Astrocyte (in vitro differentiated cells and primary cell): Measurements from ENCODE around the gene CCDC141. TPM values are rescaled to one million over a fixed set of nuclear protein-coding genes. Genes with fewer than 3 reads are reported as not detected.

ENCODE experiments used
- DNase-seq: peaks from one replicate; pipeline ENCODE4 v3.0.0-alpha.2; 2010; ENCODE audit warnings: low read depth
- FAIRE-seq: peaks from 2 replicates; lab custom pipeline; 2011; peaks lifted over from hg19 to GRCh38; lab: Jason Lieb, UNC
- H2AFZ ChIP-seq: 2 replicates; pipeline ENCODE4 v1.6.0; 2012; ENCODE audit warnings: low read depth, low read length, inconsistent platforms
- H3K27ac ChIP-seq: 2 replicates; pipeline ENCODE4 v1.5.1; 2011; ENCODE audit warnings: low read depth, low read length, inconsistent platforms
- H3K27me3 ChIP-seq: 2 replicates; pipeline ENCODE4 v1.6.0; 2011; ENCODE audit warnings: low read length, inconsistent platforms; ENCODE audit not compliant: insufficient read depth
- H3K36me3 ChIP-seq: 2 replicates; pipeline ENCODE4 v1.5.1; 2011; ENCODE audit warnings: low read length, inconsistent platforms; ENCODE audit not compliant: insufficient read depth
- H3K4me1 ChIP-seq: 2 replicates; pipeline ENCODE4 v1.5.1; 2011; ENCODE audit warnings: low read length, inconsistent platforms; ENCODE audit not compliant: insufficient read depth
- H3K4me2 ChIP-seq: 2 replicates; pipeline ENCODE4 v1.6.0; 2012; ENCODE audit warnings: low read length, inconsistent platforms
- H3K4me3 ChIP-seq: 2 replicates; pipeline ENCODE4 v1.5.1; 2011; ENCODE audit warnings: low read depth, mild to moderate bottlenecking, low read length, inconsistent platforms; ENCODE audit not compliant: insufficient read depth
- H3K79me2 ChIP-seq: 2 replicates; pipeline ENCODE4 v1.6.0; 2012; ENCODE audit warnings: mild to moderate bottlenecking, low read length, inconsistent platforms; ENCODE audit not compliant: insufficient read depth
- H3K9ac ChIP-seq: 2 replicates; pipeline ENCODE4 v1.6.0; 2012; ENCODE audit warnings: mild to moderate bottlenecking, low read length, inconsistent platforms
- H3K9me3 ChIP-seq: 2 replicates; pipeline ENCODE4 v1.5.1; 2012; ENCODE audit warnings: low read depth, mild to moderate bottlenecking, low read length, inconsistent platforms; ENCODE audit not compliant: insufficient read depth
- H4K20me1 ChIP-seq: 2 replicates; pipeline ENCODE4 v1.6.0; 2012; ENCODE audit warnings: low read length, inconsistent platforms; ENCODE audit not compliant: insufficient read depth
- H3K27ac Mint-ChIP-seq: one replicate; pipeline ENCODE4 v1.8.0; 2021; ENCODE audit warnings: mild to moderate bottlenecking, mixed read lengths; ENCODE audit not compliant: unreplicated experiment
- H3K27me3 Mint-ChIP-seq: one replicate; pipeline ENCODE4 v1.8.0; 2021; ENCODE audit warnings: low read depth, mixed read lengths; ENCODE audit not compliant: unreplicated experiment
- H3K36me3 Mint-ChIP-seq: one replicate; pipeline ENCODE4 v1.8.0; 2021; ENCODE audit warnings: low read depth, mixed read lengths; ENCODE audit not compliant: unreplicated experiment
- H3K4me1 Mint-ChIP-seq: one replicate; pipeline ENCODE4 v1.8.0; 2021; ENCODE audit warnings: low read depth, mixed read lengths; ENCODE audit not compliant: unreplicated experiment
- H3K4me3 Mint-ChIP-seq: one replicate; pipeline ENCODE4 v1.8.0; 2021; ENCODE audit warnings: mild to moderate bottlenecking, moderate library complexity, mixed read lengths; ENCODE audit not compliant: unreplicated experiment
- H3K9me3 Mint-ChIP-seq: one replicate; pipeline ENCODE4 v1.8.0; 2021; ENCODE audit warnings: mild to moderate bottlenecking, mixed read lengths; ENCODE audit not compliant: unreplicated experiment
- EZH2 ChIP-seq: IDR thresholded peaks from 2 replicates; pipeline ENCODE4 v1.6.1; 2012; ENCODE audit warnings: mild to moderate bottlenecking, low read length, inconsistent platforms; ENCODE audit not compliant: insufficient read depth
- total RNA-seq: library from RNA; stranded (reverse); gene quantifications from 2 replicates; pipeline ENCODE4 v1.2.1, GENCODE V29; 2021
- TF ChIP-seq, protein P1 (sequence below): IDR thresholded peaks from 2 replicates; pipeline ENCODE4 v1.5.1; 2011; ENCODE audit warnings: low read depth, mild to moderate bottlenecking, inconsistent platforms, low read length, moderate library complexity; ENCODE audit not compliant: insufficient read depth

The CCDC141 gene
- total RNA-seq, 1 donor from 2014 or later = 0.18 TPM

DNA sequence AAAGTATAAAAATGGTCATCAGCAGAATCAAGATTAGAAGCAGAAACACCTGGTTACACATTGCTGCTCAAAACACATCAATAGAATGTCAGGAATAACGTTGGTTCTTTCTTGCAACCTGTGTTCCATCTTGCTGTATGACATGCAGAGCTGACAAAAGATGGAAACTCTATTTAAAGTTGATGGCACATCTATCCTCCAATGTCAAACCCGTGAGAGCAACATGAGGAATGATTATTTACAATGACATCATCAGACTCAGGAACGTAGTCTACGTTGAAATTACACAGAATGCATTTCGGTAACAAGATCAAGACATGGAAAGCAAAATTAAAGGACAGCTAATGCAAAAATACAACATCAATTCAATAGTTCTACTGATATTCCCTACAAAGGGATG lies 216.6 kb downstream of the CCDC141 start:
- H3K9me3 Mint-ChIP-seq = no peaks in the 10 kb centered on the region
- no peak for FAIRE-seq

DNA sequence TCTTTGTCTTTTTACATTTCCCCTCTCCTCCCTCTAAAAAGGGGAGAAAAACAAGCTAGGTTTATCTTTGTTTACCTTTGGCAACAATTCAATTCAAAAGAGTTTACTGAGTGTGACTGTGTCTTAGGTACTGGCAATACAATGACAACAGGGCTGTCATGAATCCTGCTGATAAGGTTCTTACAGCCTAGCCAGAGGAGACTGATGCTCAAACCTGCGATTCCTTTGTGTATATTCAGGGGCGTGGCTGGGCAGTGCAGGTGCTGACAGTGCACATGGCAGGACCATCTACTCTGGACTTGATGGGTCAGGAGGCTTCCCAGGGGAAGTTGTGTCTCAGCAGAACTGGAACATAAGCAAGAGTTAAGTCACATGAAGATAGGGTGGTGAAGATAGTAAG lies 219.5 kb downstream of the CCDC141 start:
- H3K4me2 ChIP-seq = no peak overlapping the region
- Mint-ChIP-seq H3K27ac (no peak overlapping the region), H3K4me3 (no peak overlapping the region), H3K9me3 (no peaks in the 10 kb centered on the region), H3K36me3 (no peaks in the 10 kb centered on the region), H3K4me1 (no peaks in the 10 kb centered on the region), H3K27me3 (no peaks in the 10 kb centered on the region)
- no peak overlapping the region for H3K4me3 ChIP-seq
- H4K20me1 ChIP-seq = no peaks in the 10 kb centered on the region
- H3K9me3 ChIP-seq = no peaks in the 10 kb centered on the region
- no peaks in the 10 kb centered on the region for H3K79me2 ChIP-seq
- DNase-seq = no peak
- H3K27me3 ChIP-seq = no peaks in the 10 kb centered on the region
- TF ChIP-seq, protein P1, sequence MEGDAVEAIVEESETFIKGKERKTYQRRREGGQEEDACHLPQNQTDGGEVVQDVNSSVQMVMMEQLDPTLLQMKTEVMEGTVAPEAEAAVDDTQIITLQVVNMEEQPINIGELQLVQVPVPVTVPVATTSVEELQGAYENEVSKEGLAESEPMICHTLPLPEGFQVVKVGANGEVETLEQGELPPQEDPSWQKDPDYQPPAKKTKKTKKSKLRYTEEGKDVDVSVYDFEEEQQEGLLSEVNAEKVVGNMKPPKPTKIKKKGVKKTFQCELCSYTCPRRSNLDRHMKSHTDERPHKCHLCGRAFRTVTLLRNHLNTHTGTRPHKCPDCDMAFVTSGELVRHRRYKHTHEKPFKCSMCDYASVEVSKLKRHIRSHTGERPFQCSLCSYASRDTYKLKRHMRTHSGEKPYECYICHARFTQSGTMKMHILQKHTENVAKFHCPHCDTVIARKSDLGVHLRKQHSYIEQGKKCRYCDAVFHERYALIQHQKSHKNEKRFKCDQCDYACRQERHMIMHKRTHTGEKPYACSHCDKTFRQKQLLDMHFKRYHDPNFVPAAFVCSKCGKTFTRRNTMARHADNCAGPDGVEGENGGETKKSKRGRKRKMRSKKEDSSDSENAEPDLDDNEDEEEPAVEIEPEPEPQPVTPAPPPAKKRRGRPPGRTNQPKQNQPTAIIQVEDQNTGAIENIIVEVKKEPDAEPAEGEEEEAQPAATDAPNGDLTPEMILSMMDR = no peak
- TF ChIP-seq EZH2 = no peak
- no peak overlapping the region for H2AFZ ChIP-seq
- no peak for FAIRE-seq
- peaks cover 5% of the 10 kb centered on the region for H3K4me1 ChIP-seq
- H3K36me3 ChIP-seq = no peaks in the 10 kb centered on the region
- H3K27ac ChIP-seq = no peak overlapping the region
- H3K9ac ChIP-seq = no peak overlapping the region

More for the DNA sequence above, 216.6 kb downstream of the CCDC141 start:
- Mint-ChIP-seq H3K27ac (no peak overlapping the region), H3K4me3 (no peak overlapping the region), H3K27me3 (no peaks in the 10 kb centered on the region), H3K4me1 (no peaks in the 10 kb centered on the region), H3K36me3 (no peaks in the 10 kb centered on the region)
- Histone ChIP-seq H3K4me2 (no peak overlapping the region), H3K9me3 (no peaks in the 10 kb centered on the region), H3K27me3 (no peaks in the 10 kb centered on the region), H3K27ac (no peak overlapping the region), H3K36me3 (no peaks in the 10 kb centered on the region), H3K4me1 (peaks cover 5% of the 10 kb centered on the region), H3K9ac (no peak overlapping the region), H4K20me1 (no peaks in the 10 kb centered on the region), H2AFZ (no peak overlapping the region), H3K4me3 (no peak overlapping the region), H3K79me2 (no peaks in the 10 kb centered on the region)
- TF ChIP-seq, protein P1 = no peak
- no peak for TF ChIP-seq EZH2
- no peak for DNase-seq

DNA sequence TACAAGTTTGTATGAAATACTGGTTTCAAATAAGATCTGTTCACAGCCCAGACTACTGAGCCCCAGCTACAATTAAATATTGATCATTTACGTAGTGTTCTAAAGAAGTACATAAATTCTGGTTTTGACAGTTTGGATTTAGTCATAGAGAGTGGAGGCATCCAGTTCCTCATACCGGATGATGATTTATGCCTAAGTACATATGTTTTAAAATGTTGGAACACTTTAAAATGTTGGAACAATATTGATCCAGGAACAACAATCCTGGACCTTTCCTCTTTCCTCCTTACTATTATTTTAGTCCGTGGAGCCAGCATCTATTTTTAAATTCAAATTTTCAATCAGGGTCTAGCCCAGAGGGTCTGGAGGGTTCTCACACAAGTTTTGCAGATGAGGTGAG lies 220.0 kb downstream of the CCDC141 start:
- no peak overlapping the region for H3K4me3 ChIP-seq
- H3K27me3 ChIP-seq = no peaks in the 10 kb centered on the region
- TF ChIP-seq, protein P1 = no peak
- no peak for TF ChIP-seq EZH2
- no peaks in the 10 kb centered on the region for H3K36me3 Mint-ChIP-seq
- no peaks in the 10 kb centered on the region for H3K79me2 ChIP-seq
- H3K9me3 ChIP-seq = no peaks in the 10 kb centered on the region
- no peaks in the 10 kb centered on the region for H3K9me3 Mint-ChIP-seq
- H3K4me2 ChIP-seq = no peak overlapping the region
- no peak overlapping the region for H3K9ac ChIP-seq
- no peaks in the 10 kb centered on the region for H4K20me1 ChIP-seq
- DNase-seq = no peak
- H3K4me1 Mint-ChIP-seq = no peaks in the 10 kb centered on the region
- H2AFZ ChIP-seq = no peak overlapping the region
- H3K27ac ChIP-seq = no peak overlapping the region
- H3K27ac Mint-ChIP-seq = no peak overlapping the region
- no peak for FAIRE-seq
- no peaks in the 10 kb centered on the region for H3K27me3 Mint-ChIP-seq
- H3K4me3 Mint-ChIP-seq = no peak overlapping the region
- H3K4me1 ChIP-seq = peaks cover 5% of the 10 kb centered on the region
- H3K36me3 ChIP-seq = no peaks in the 10 kb centered on the region
